Caco-2 (cell line): Measurements from ENCODE around the gene C6orf120. TPM values are rescaled to one million over a fixed set of nuclear protein-coding genes. Genes with fewer than 3 reads are reported as not detected.
A peak's percentile ranks its signal among the peaks of the same experiment; 100 is the strongest.

Experiments used
- BruUV-seq: library from RNA; stranded (reverse); fragments of 400-500 nt; replicated peaks from 2 replicates; lab custom pipeline; 2021; lab: Mats Ljungman, UMichigan
- CTCF ChIA-PET: fragments of 300-600 bp; sonication (Branson Sonifier 250); formaldehyde crosslinking; loops from one replicate; lab custom pipeline; 2022; ENCODE audit warnings: antibody characterized with exemption; lab: Charles Lee
- POLR2A ChIA-PET: fragments of 300-600 bp; sonication (Branson Sonifier 250); formaldehyde crosslinking; loops from one replicate; lab custom pipeline; 2022; ENCODE audit warnings: antibody characterized with exemption; lab: Charles Lee
- DNase-seq, 2 experiments: peaks; one replicate each; pipeline versions ENCODE4 v3.0.0 to v3.0.0-alpha.2; 2020 to 2022
- H3K27me3 ChIP-seq: replicated peaks from 2 replicates; pipeline ENCODE4 v1.6.0; 2011; ENCODE audit warnings: low read length; ENCODE audit not compliant: control insufficient read depth, insufficient read depth
- H3K36me3 ChIP-seq: 2 replicates; pipeline ENCODE4 v1.5.1; 2011; ENCODE audit warnings: low read length; ENCODE audit not compliant: control insufficient read depth, insufficient read depth
- H3K4me1 ChIP-seq: fragments of 250-450 bp; sonication (Bioruptor Pico); 2 replicates; pipeline ENCODE4 v1.5.1; 2020; ENCODE audit warnings: mild to moderate bottlenecking
- H3K4me3 ChIP-seq: 2 replicates; pipeline ENCODE4 v1.5.1; 2011; ENCODE audit warnings: low read depth, mild to moderate bottlenecking, control low read depth, low read length
- H3K9me3 ChIP-seq: fragments of 250-450 bp; sonication (Bioruptor Pico); 2 replicates; pipeline ENCODE4 v1.5.1; 2020; ENCODE audit warnings: mild to moderate bottlenecking, moderate library complexity
- H3K27ac Mint-ChIP-seq: one replicate; pipeline ENCODE4 v1.8.0; 2022; ENCODE audit warnings: mixed read lengths; ENCODE audit not compliant: unreplicated experiment
- H3K27me3 Mint-ChIP-seq: one replicate; pipeline ENCODE4 v1.8.0; 2022; ENCODE audit warnings: mixed read lengths; ENCODE audit not compliant: insufficient read depth, unreplicated experiment
- H3K36me3 Mint-ChIP-seq: one replicate; pipeline ENCODE4 v1.8.0; 2022; ENCODE audit warnings: mild to moderate bottlenecking, mixed read lengths; ENCODE audit not compliant: insufficient read depth, unreplicated experiment
- H3K4me1 Mint-ChIP-seq: one replicate; pipeline ENCODE4 v1.8.0; 2022; ENCODE audit warnings: low read depth, mixed read lengths; ENCODE audit not compliant: unreplicated experiment
- H3K4me3 Mint-ChIP-seq: one replicate; pipeline ENCODE4 v1.8.0; 2022; ENCODE audit warnings: mild to moderate bottlenecking, moderate library complexity, mixed read lengths; ENCODE audit not compliant: unreplicated experiment
- H3K9me3 Mint-ChIP-seq: one replicate; pipeline ENCODE4 v1.8.0; 2022; ENCODE audit warnings: mixed read lengths; ENCODE audit not compliant: unreplicated experiment
- CTCF ChIP-seq, 2 experiments: fragments of 200-600 bp in 1 of 2; IDR thresholded peaks; 1 replicate in 1 of 2; 2 replicates in 1 of 2; pipeline versions ENCODE4 v1.5.1 to v1.8.0; 2011 to 2022; ENCODE audit warnings: antibody characterized with exemption in 1 of 2, control low read depth in 1 of 2, inconsistent platforms in 1 of 2, low read depth in 1 of 2, low read length in 1 of 2, mild to moderate bottlenecking in 1 of 2, moderate library complexity in 1 of 2; ENCODE audit not compliant: insufficient read depth in 1 of 2, severe bottlenecking in 1 of 2, unreplicated experiment in 1 of 2
- intact Hi-C: fragments of 100-400 bp; cut with micrococcal nuclease; formaldehyde crosslinking; loops from one replicate; pipeline ENCODE4 v1.10.0; 2022; ENCODE audit not compliant: unreplicated experiment
- total RNA-seq: library from RNA; stranded (reverse); gene quantifications from 2 replicates; pipeline ENCODE4 v1.2.3, GENCODE V29; 2022

The C6orf120 gene
- total RNA-seq, 1 experiment from 2014 or later, result 26.4 TPM

- ChIA-PET CTCF (no interaction called here), POLR2A (interaction anchor here (1.2 to 1.4 kb wide), 2 partner anchors 14 to 27 kb away, joined by 6 to 14 read pairs; partner anchors contain the start of genes DYNLT2 and ERMARD)
- Mint-ChIP-seq H3K27me3 (no peaks in the 10 kb centered on the region), H3K4me1 (peaks cover 20% of the 10 kb centered on the region), H3K36me3 (peaks cover 26% of the 10 kb centered on the region), H3K4me3 (peak within 1 kb of the TSS; percentile 89), H3K9me3 (no peaks in the 10 kb centered on the region), H3K27ac (peak within 1 kb of the TSS; percentile 83)
- no TSS peak for BruUV-seq
- peak within 1 kb of the TSS; percentile 77 for H3K4me3 ChIP-seq
- no peak for TF ChIP-seq CTCF (IDR thresholded peaks at IDR 0.05; ENCODE audit: insufficient read depth in 1 of 2, low read depth in 1 of 2, low read length in 1 of 2, severe bottlenecking in 1 of 2, unreplicated experiment in 1 of 2)
- no peaks in the 10 kb centered on the region for H3K36me3 ChIP-seq
- no peaks in the 10 kb centered on the region for H3K27me3 ChIP-seq
- peaks cover 18% of the 10 kb centered on the region for H3K4me1 ChIP-seq
- DNase-seq, result peak; percentile 64 to 79
- intact Hi-C loops, result loop anchor here (1.0 to 5.0 kb wide), 2 partner anchors 27 to 558 kb away; partner anchors contain the start of genes DYNLT2 and ERMARD
- no peaks in the 10 kb centered on the region for H3K9me3 ChIP-seq
Measured at GRCh38 chr6:169724494-169725124, 22.7 kb downstream of the C6orf120 start, which contains the start of gene PHF10. PHF10 (minus strand) TSS chr6:169724500; CDS start chr6:169723931, 569 bp downstream.

- BruUV-seq, result TSS peak; percentile 46
- ChIA-PET POLR2A (interaction anchor here (0.6 to 1.4 kb wide), 3 partner anchors 15 to 1789 kb away, joined by 3 to 14 read pairs (median 6); partner anchors contain the start of genes DYNLT2 and ERMARD), CTCF (no interaction called here)
- H3K27me3 Mint-ChIP-seq, result no peaks in the 10 kb centered on the region
- H3K27ac Mint-ChIP-seq, result peak overlapping the region; percentile 83
- H3K36me3 ChIP-seq, result no peaks in the 10 kb centered on the region
- TF ChIP-seq CTCF (IDR thresholded peaks at IDR 0.05; ENCODE audit: insufficient read depth in 1 of 2, low read depth in 1 of 2, low read length in 1 of 2, severe bottlenecking in 1 of 2, unreplicated experiment in 1 of 2), result no peak
- H3K36me3 Mint-ChIP-seq, result peaks cover 21% of the 10 kb centered on the region
- peaks cover 17% of the 10 kb centered on the region for H3K4me1 Mint-ChIP-seq
- peak overlapping the region; percentile 77 for H3K4me3 ChIP-seq
- intact Hi-C loops, result loop anchor here (1.0 kb wide), 1 partner anchor 26 kb away; the partner anchor contains the start of genes DYNLT2 and ERMARD
- H3K27me3 ChIP-seq, result no peaks in the 10 kb centered on the region
- H3K4me3 Mint-ChIP-seq, result peak overlapping the region; percentile 77
- no peaks in the 10 kb centered on the region for H3K9me3 Mint-ChIP-seq
- H3K4me1 ChIP-seq, result peaks cover 18% of the 10 kb centered on the region
- H3K9me3 ChIP-seq, result no peaks in the 10 kb centered on the region
- peak; percentile 78 to 83 for DNase-seq
Measured at GRCh38 chr6:169725125-169726048, 23.5 kb downstream of the C6orf120 start.

- H3K4me1 ChIP-seq, result peaks cover 18% of the 10 kb centered on the region
- H3K4me3 ChIP-seq, result no peak overlapping the region
- Mint-ChIP-seq H3K36me3 (peaks cover 18% of the 10 kb centered on the region), H3K27me3 (no peaks in the 10 kb centered on the region), H3K27ac (peak overlapping the region; percentile 83), H3K4me3 (peak overlapping the region; percentile 77), H3K4me1 (peaks cover 15% of the 10 kb centered on the region), H3K9me3 (no peaks in the 10 kb centered on the region)
- ChIA-PET POLR2A (interaction anchor here (1.2 to 1.4 kb wide), 2 partner anchors 16 to 26 kb away, joined by 6 to 14 read pairs; partner anchors contain the start of genes DYNLT2 and ERMARD), CTCF (no interaction called here)
- no peaks in the 10 kb centered on the region for H3K36me3 ChIP-seq
- no TSS peak for BruUV-seq
- no peak for TF ChIP-seq CTCF (IDR thresholded peaks at IDR 0.05; ENCODE audit: insufficient read depth in 1 of 2, low read depth in 1 of 2, low read length in 1 of 2, severe bottlenecking in 1 of 2, unreplicated experiment in 1 of 2)
- DNase-seq, result no peak
- H3K9me3 ChIP-seq, result no peaks in the 10 kb centered on the region
- no peaks in the 10 kb centered on the region for H3K27me3 ChIP-seq
- intact Hi-C loops, result no loop called here
Measured at GRCh38 chr6:169726049-169726400, 24.1 kb downstream of the C6orf120 start.
